ENCODE data around the gene PAQR9. TPM values are rescaled to one million over a fixed set of nuclear protein-coding genes. Genes with fewer than 3 reads are reported as not detected.

The PAQR9 gene
- total and polyA plus RNA-seq, 9 of the 15 experiments (the other 6 are each of a cell fraction or from before 2014, with no cell fraction given), result 0.04 to 0.58 (median 0.22) TPM

DNA sequence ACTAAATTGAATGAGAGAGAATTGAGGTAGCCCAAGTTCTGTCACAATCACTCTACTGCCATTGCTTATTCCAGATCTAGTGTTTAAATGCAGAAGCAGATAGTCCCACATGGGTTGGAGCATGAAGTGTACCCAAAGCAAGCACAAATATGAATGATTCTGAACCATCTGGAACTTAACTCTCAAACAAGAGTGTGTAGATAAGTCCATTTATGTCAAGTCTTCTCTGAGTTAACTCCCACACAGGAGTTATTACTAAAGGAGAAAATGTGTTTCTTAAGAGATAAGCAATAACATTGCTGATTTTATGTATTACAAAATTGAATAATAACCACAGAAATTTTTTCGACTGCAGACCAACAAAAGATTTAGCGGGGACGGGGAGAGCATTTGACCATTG, 33.6 kb downstream of the PAQR9 start (continued):
- TF ChIP-seq, protein P1, sequence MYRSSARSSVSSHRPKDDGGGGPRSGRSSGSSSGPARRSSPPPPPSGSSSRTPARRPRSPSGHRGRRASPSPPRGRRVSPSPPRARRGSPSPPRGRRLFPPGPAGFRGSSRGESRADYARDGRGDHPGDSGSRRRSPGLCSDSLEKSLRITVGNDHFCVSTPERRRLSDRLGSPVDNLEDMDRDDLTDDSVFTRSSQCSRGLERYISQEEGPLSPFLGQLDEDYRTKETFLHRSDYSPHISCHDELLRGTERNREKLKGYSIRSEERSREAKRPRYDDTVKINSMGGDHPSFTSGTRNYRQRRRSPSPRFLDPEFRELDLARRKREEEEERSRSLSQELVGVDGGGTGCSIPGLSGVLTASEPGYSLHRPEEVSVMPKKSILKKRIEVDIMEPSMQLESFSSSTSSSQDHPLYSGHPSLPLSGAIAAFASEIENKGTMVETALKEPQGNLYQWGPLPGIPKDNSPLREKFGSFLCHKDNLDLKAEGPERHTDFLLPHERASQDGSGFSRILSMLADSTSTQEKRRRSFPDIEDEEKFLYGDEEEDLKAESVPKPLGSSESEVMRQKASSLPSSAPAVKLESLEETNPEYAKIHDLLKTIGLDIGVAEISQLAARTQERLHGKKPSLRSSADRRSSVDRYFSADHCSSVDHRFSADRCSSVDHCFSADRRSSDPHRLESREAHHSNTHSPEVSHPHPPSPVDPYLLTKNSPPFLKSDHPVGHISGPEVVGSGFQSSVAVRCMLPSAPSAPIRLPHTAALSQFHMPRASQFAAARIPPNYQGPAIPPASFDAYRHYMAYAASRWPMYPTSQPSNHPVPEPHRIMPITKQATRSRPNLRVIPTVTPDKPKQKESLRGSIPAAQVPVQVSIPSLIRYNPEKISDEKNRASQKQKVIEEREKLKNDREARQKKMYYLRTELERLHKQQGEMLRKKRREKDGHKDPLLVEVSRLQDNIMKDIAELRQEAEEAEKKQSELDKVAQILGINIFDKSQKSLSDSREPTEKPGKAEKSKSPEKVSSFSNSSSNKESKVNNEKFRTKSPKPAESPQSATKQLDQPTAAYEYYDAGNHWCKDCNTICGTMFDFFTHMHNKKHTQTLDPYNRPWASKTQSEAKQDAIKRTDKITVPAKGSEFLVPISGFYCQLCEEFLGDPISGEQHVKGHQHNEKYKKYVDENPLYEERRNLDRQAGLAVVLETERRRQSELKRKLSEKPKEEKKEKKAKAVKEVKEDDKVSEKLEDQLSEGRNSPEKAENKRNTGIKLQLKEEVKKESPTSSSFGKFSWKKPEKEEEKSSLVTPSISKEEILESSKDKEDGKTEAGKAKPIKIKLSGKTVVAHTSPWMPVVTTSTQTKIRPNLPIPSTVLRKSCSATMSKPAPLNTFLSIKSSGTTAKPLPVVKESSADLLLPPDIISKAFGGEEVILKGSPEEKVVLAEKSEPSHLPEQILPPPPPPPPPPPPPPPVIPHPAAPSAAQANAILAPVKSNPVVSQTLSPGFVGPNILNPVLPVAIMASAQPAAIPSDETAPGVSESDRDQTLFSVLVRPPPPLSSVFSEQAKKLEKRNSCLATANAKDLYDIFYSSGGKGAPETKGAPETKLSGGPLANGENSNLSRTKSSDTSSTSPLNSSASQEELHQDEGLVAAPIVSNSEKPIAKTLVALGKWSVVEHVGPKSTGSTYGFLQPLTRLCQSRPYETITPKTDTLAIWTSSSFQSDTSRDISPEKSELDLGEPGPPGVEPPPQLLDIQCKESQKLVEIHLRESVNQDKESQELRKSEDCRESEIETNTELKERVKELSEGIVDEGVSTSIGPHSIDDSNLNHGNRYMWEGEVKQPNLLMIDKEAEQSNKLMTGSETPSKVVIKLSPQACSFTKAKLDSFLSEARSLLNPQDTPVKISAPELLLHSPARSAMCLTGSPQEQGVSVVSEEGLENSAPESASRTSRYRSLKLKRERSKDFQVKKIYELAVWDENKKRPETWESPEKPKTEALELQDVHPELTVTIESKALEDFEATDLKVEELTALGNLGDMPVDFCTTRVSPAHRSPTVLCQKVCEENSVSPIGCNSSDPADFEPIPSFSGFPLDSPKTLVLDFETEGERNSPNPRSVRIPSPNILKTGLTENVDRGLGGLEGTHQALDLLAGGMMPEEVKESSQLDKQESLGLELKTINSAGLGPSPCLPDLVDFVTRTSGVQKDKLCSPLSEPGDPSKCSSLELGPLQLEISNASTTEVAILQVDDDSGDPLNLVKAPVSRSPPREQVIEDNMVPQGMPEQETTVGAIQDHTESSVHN (IDR thresholded peaks at IDR 0.05; ENCODE audit: borderline replicate concordance in 1 of 2, low read depth in 1 of 2), result no peak
- TF ChIP-seq RFX5 (IDR thresholded peaks at IDR 0.05; ENCODE audit: low read depth, low read length) (no peak), ZFX (CRISPR knock-in tag; IDR thresholded peaks at IDR 0.05) (no peak), PML (IDR thresholded peaks at IDR 0.05; ENCODE audit: low read length) (peak; percentile 90)
- TF ChIP-seq, protein P2, sequence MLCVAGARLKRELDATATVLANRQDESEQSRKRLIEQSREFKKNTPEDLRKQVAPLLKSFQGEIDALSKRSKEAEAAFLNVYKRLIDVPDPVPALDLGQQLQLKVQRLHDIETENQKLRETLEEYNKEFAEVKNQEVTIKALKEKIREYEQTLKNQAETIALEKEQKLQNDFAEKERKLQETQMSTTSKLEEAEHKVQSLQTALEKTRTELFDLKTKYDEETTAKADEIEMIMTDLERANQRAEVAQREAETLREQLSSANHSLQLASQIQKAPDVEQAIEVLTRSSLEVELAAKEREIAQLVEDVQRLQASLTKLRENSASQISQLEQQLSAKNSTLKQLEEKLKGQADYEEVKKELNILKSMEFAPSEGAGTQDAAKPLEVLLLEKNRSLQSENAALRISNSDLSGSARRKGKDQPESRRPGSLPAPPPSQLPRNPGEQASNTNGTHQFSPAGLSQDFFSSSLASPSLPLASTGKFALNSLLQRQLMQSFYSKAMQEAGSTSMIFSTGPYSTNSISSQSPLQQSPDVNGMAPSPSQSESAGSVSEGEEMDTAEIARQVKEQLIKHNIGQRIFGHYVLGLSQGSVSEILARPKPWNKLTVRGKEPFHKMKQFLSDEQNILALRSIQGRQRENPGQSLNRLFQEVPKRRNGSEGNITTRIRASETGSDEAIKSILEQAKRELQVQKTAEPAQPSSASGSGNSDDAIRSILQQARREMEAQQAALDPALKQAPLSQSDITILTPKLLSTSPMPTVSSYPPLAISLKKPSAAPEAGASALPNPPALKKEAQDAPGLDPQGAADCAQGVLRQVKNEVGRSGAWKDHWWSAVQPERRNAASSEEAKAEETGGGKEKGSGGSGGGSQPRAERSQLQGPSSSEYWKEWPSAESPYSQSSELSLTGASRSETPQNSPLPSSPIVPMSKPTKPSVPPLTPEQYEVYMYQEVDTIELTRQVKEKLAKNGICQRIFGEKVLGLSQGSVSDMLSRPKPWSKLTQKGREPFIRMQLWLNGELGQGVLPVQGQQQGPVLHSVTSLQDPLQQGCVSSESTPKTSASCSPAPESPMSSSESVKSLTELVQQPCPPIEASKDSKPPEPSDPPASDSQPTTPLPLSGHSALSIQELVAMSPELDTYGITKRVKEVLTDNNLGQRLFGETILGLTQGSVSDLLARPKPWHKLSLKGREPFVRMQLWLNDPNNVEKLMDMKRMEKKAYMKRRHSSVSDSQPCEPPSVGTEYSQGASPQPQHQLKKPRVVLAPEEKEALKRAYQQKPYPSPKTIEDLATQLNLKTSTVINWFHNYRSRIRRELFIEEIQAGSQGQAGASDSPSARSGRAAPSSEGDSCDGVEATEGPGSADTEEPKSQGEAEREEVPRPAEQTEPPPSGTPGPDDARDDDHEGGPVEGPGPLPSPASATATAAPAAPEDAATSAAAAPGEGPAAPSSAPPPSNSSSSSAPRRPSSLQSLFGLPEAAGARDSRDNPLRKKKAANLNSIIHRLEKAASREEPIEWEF (CRISPR knock-in tag; IDR thresholded peaks at IDR 0.05), result 0 out of 2 replicates have a peak, but pooled peaks have one; percentile 45
- TF ChIP-seq, protein P3, sequence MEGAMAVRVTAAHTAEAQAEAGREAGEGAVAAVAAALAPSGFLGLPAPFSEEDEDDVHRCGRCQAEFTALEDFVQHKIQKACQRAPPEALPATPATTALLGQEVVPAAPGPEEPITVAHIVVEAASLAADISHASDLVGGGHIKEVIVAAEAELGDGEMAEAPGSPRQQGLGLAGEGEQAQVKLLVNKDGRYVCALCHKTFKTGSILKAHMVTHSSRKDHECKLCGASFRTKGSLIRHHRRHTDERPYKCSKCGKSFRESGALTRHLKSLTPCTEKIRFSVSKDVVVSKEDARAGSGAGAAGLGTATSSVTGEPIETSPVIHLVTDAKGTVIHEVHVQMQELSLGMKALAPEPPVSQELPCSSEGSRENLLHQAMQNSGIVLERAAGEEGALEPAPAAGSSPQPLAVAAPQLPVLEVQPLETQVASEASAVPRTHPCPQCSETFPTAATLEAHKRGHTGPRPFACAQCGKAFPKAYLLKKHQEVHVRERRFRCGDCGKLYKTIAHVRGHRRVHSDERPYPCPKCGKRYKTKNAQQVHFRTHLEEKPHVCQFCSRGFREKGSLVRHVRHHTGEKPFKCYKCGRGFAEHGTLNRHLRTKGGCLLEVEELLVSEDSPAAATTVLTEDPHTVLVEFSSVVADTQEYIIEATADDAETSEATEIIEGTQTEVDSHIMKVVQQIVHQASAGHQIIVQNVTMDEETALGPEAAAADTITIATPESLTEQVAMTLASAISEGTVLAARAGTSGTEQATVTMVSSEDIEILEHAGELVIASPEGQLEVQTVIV (CRISPR knock-in tag; IDR thresholded peaks at IDR 0.05; ENCODE audit: borderline replicate concordance), result no peak
- TF ChIP-seq, protein P4, sequence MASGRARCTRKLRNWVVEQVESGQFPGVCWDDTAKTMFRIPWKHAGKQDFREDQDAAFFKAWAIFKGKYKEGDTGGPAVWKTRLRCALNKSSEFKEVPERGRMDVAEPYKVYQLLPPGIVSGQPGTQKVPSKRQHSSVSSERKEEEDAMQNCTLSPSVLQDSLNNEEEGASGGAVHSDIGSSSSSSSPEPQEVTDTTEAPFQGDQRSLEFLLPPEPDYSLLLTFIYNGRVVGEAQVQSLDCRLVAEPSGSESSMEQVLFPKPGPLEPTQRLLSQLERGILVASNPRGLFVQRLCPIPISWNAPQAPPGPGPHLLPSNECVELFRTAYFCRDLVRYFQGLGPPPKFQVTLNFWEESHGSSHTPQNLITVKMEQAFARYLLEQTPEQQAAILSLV (tag; IDR thresholded peaks at IDR 0.05), result no peak
- TF ChIP-seq, protein P5, sequence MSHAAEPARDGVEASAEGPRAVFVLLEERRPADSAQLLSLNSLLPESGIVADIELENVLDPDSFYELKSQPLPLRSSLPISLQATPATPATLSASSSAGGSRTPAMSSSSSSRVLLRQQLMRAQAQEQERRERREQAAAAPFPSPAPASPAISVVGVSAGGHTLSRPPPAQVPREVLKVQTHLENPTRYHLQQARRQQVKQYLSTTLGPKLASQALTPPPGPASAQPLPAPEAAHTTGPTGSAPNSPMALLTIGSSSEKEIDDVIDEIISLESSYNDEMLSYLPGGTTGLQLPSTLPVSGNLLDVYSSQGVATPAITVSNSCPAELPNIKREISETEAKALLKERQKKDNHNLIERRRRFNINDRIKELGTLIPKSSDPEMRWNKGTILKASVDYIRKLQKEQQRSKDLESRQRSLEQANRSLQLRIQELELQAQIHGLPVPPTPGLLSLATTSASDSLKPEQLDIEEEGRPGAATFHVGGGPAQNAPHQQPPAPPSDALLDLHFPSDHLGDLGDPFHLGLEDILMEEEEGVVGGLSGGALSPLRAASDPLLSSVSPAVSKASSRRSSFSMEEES (CRISPR knock-in tag; IDR thresholded peaks at IDR 0.05), result no peak

Measured in K562 (cell line).